GM12878 (cell line): ENCODE measurements around the gene GPC2. TPM values are rescaled to one million over a fixed set of nuclear protein-coding genes. Genes with fewer than 3 reads are reported as not detected.

ENCODE experiments used
- BMI1 ChIP-seq: fragments of 450-650 bp; IDR thresholded peaks from 2 replicates; pipeline ENCODE4 v1.6.1; 2016; ENCODE audit warnings: mild to moderate bottlenecking, moderate library complexity, borderline replicate concordance
- CHD1 ChIP-seq: IDR thresholded peaks from 2 replicates; pipeline ENCODE4 v1.6.1; 2012; ENCODE audit warnings: low read depth, low read length, improper control_type of control experiment
- EGR1 ChIP-seq, 2 experiments: IDR thresholded peaks; 1 replicate in 1 of 2; 2 replicates in 1 of 2; pipeline ENCODE4 v1.6.1; 2011 to 2012; ENCODE audit warnings: low read depth in 2 of 2, low read length in 2 of 2, borderline replicate concordance in 1 of 2, mild to moderate bottlenecking in 1 of 2, moderate library complexity in 1 of 2
- FOS ChIP-seq: IDR thresholded peaks from 3 replicates; pipeline ENCODE4 v1.6.1; 2011; ENCODE audit warnings: borderline replicate concordance; ENCODE audit not compliant: insufficient read length; ENCODE audit errors: extremely low read depth
- HDAC2 ChIP-seq: fragments of 200-600 bp; sonication (generic); IDR thresholded peaks from 2 replicates; pipeline ENCODE4 v1.6.1; 2017
- HDAC6 ChIP-seq: fragments of 200-600 bp; sonication (generic); IDR thresholded peaks from one replicate; pipeline ENCODE4 v1.8.0; 2017; ENCODE audit warnings: antibody characterized with exemption; ENCODE audit not compliant: unreplicated experiment
- IKZF1 ChIP-seq: fragments of 450-650 bp; conservative IDR thresholded peaks from 2 replicates; pipeline ENCODE4 v1.6.1; 2017; ENCODE audit warnings: antibody characterized with exemption, mild to moderate bottlenecking
- MXI1 ChIP-seq: fragments of 150-350 bp; IDR thresholded peaks from 2 replicates; pipeline ENCODE4 v1.6.1; 2011; ENCODE audit warnings: low read depth, mild to moderate bottlenecking, inconsistent platforms, low read length, improper control_type of control experiment
- MYC ChIP-seq: IDR thresholded peaks from 2 replicates; pipeline ENCODE4 v1.6.1; 2011; ENCODE audit warnings: mild to moderate bottlenecking, low read length, moderate library complexity, inconsistent platforms; ENCODE audit not compliant: insufficient read depth, insufficient replicate concordance, insufficient read length, severe bottlenecking
- NR2C2 ChIP-seq: IDR thresholded peaks from 2 replicates; pipeline ENCODE4 v1.6.1; 2011; ENCODE audit warnings: borderline replicate concordance, low read depth; ENCODE audit not compliant: control insufficient read depth, insufficient read length
- NRF1 ChIP-seq: conservative IDR thresholded peaks from 2 replicates; pipeline ENCODE4 v1.6.1; 2011; ENCODE audit warnings: mild to moderate bottlenecking, low read depth, low read length, improper control_type of control experiment
- POLR2AphosphoS5 ChIP-seq: IDR thresholded peaks from 2 replicates; pipeline ENCODE4 v1.6.1; 2011; ENCODE audit warnings: mild to moderate bottlenecking, low read length, inconsistent platforms
- SUPT20H ChIP-seq: IDR thresholded peaks from 2 replicates; pipeline ENCODE4 v1.6.1; 2011; ENCODE audit warnings: low read depth, mild to moderate bottlenecking, low read length, moderate library complexity, borderline replicate concordance; ENCODE audit not compliant: control insufficient read depth
- ZNF384 ChIP-seq: IDR thresholded peaks from 2 replicates; pipeline ENCODE4 v1.6.1; 2012; ENCODE audit warnings: low read depth, mild to moderate bottlenecking, low read length, improper control_type of control experiment, borderline replicate concordance
- polyA plus RNA-seq, 11 experiments: library from polyadenylated mRNA; depleted of rRNA in 4 of 11; unstranded in 6 of 11; stranded (reverse) in 5 of 11; fragments of >200 nt; fragmentation: Nextera tagmentation in 4 of 11; fragmentation: Illumina TruSeq in 1 of 11; extraction: Ambion mirVana in 4 of 11; extraction: Trizol in 1 of 11; gene quantifications; 1 replicate in 1 of 11; 2 replicates in 10 of 11; pipeline versions ENCODE4 v1.2.1 to v1.2.3, GENCODE V29; 2011 to 2016; ENCODE audit warnings: inconsistent platforms in 2 of 11, missing spikeins in 2 of 11, low read depth in 1 of 11
- total RNA-seq, 4 experiments: library from RNA; depleted of rRNA in 3 of 4; stranded (reverse); fragments of >200 nt in 3 of 4; fragmentation: Illumina TruSeq in 1 of 4; extraction: Trizol in 1 of 4; gene quantifications; 2 replicates each; pipeline versions ENCODE4 v1.2.1 to v1.2.3, GENCODE V29; 2013 to 2021
- TF ChIP-seq, protein P1 (sequence below): fragments of 450-650 bp; IDR thresholded peaks from 2 replicates; pipeline ENCODE4 v1.6.1; 2017; ENCODE audit warnings: mild to moderate bottlenecking, moderate library complexity
- TF ChIP-seq, protein P2 (sequence below): IDR thresholded peaks from 2 replicates; pipeline ENCODE4 v1.6.1; 2012; ENCODE audit warnings: low read depth, low read length, improper control_type of control experiment
- TF ChIP-seq, protein P3 (sequence below): fragments of 450-650 bp; formaldehyde crosslinking; IDR thresholded peaks from 2 replicates; pipeline ENCODE4 v1.4.0; 2020; ENCODE audit warnings: mild to moderate bottlenecking, moderate library complexity
- TF ChIP-seq, protein P4 (sequence below): fragments of 450-650 bp; IDR thresholded peaks from 2 replicates; pipeline ENCODE4 v1.6.1; 2016; ENCODE audit warnings: mild to moderate bottlenecking
- TF ChIP-seq, protein P5 (sequence below): fragments of 450-650 bp; IDR thresholded peaks from 2 replicates; pipeline ENCODE4 v1.6.1; 2014; ENCODE audit warnings: mild to moderate bottlenecking

The GPC2 gene
- total and polyA plus RNA-seq, 10 of the 15 experiments (the other 5 are each of a cell fraction or from before 2014, with no cell fraction given), result 0.19 to 6.3 (median 0.77) TPM

DNA sequence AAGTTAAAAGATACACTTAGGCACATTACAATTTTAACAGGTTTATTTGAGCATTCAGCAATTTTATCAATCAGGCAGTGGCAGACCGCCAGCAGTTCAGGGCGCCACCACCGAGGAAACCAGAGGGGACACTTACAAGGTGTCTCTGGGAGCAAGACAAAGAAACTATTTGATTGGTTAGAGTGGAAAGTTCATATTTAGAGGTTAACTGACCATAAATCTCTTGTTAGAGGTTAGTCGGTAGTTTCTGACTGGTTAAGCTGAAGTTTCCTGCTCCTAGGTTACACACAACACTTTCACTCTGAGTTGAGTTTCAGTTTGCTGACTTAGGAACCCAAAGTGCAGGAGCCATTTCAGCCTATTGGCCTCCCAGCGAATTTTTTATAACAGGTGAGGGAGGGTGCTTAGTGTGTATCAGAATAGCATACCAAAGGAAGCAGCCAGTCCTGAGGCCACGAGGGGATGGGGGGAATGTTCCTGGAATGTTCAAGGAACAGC lies 31.8 kb upstream of the GPC2 start (continued):
- TF ChIP-seq EGR1 (IDR thresholded peaks at IDR 0.05; ENCODE audit: borderline replicate concordance in 1 of 2, low read depth in 2 of 2, low read length in 2 of 2) (no peak), NRF1 (no peak), POLR2AphosphoS5 (no peak), FOS (no peak), MYC (no peak), HDAC6 (no peak), CHD1 (no peak), SUPT20H (no peak), ZNF384 (peak; percentile 96), BMI1 (no peak), HDAC2 (no peak), IKZF1 (peak; percentile 62), MXI1 (no peak), NR2C2 (no peak)
- TF ChIP-seq, protein P1, sequence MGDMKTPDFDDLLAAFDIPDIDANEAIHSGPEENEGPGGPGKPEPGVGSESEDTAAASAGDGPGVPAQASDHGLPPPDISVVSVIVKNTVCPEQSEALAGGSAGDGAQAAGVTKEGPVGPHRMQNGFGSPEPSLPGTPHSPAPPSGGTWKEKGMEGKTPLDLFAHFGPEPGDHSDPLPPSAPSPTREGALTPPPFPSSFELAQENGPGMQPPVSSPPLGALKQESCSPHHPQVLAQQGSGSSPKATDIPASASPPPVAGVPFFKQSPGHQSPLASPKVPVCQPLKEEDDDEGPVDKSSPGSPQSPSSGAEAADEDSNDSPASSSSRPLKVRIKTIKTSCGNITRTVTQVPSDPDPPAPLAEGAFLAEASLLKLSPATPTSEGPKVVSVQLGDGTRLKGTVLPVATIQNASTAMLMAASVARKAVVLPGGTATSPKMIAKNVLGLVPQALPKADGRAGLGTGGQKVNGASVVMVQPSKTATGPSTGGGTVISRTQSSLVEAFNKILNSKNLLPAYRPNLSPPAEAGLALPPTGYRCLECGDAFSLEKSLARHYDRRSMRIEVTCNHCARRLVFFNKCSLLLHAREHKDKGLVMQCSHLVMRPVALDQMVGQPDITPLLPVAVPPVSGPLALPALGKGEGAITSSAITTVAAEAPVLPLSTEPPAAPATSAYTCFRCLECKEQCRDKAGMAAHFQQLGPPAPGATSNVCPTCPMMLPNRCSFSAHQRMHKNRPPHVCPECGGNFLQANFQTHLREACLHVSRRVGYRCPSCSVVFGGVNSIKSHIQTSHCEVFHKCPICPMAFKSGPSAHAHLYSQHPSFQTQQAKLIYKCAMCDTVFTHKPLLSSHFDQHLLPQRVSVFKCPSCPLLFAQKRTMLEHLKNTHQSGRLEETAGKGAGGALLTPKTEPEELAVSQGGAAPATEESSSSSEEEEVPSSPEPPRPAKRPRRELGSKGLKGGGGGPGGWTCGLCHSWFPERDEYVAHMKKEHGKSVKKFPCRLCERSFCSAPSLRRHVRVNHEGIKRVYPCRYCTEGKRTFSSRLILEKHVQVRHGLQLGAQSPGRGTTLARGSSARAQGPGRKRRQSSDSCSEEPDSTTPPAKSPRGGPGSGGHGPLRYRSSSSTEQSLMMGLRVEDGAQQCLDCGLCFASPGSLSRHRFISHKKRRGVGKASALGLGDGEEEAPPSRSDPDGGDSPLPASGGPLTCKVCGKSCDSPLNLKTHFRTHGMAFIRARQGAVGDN, result peak; percentile 84
- TF ChIP-seq, protein P2, sequence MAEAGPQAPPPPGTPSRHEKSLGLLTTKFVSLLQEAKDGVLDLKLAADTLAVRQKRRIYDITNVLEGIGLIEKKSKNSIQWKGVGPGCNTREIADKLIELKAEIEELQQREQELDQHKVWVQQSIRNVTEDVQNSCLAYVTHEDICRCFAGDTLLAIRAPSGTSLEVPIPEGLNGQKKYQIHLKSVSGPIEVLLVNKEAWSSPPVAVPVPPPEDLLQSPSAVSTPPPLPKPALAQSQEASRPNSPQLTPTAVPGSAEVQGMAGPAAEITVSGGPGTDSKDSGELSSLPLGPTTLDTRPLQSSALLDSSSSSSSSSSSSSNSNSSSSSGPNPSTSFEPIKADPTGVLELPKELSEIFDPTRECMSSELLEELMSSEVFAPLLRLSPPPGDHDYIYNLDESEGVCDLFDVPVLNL, result no peak
- TF ChIP-seq, protein P3, sequence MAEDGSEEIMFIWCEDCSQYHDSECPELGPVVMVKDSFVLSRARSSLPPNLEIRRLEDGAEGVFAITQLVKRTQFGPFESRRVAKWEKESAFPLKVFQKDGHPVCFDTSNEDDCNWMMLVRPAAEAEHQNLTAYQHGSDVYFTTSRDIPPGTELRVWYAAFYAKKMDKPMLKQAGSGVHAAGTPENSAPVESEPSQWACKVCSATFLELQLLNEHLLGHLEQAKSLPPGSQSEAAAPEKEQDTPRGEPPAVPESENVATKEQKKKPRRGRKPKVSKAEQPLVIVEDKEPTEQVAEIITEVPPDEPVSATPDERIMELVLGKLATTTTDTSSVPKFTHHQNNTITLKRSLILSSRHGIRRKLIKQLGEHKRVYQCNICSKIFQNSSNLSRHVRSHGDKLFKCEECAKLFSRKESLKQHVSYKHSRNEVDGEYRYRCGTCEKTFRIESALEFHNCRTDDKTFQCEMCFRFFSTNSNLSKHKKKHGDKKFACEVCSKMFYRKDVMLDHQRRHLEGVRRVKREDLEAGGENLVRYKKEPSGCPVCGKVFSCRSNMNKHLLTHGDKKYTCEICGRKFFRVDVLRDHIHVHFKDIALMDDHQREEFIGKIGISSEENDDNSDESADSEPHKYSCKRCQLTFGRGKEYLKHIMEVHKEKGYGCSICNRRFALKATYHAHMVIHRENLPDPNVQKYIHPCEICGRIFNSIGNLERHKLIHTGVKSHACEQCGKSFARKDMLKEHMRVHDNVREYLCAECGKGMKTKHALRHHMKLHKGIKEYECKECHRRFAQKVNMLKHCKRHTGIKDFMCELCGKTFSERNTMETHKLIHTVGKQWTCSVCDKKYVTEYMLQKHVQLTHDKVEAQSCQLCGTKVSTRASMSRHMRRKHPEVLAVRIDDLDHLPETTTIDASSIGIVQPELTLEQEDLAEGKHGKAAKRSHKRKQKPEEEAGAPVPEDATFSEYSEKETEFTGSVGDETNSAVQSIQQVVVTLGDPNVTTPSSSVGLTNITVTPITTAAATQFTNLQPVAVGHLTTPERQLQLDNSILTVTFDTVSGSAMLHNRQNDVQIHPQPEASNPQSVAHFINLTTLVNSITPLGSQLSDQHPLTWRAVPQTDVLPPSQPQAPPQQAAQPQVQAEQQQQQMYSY (CRISPR knock-in tag), result no peak
- TF ChIP-seq, protein P4, sequence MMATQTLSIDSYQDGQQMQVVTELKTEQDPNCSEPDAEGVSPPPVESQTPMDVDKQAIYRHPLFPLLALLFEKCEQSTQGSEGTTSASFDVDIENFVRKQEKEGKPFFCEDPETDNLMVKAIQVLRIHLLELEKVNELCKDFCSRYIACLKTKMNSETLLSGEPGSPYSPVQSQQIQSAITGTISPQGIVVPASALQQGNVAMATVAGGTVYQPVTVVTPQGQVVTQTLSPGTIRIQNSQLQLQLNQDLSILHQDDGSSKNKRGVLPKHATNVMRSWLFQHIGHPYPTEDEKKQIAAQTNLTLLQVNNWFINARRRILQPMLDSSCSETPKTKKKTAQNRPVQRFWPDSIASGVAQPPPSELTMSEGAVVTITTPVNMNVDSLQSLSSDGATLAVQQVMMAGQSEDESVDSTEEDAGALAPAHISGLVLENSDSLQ, result peak; percentile 73; the same call in 1 of the 2 replicates
- TF ChIP-seq, protein P5, sequence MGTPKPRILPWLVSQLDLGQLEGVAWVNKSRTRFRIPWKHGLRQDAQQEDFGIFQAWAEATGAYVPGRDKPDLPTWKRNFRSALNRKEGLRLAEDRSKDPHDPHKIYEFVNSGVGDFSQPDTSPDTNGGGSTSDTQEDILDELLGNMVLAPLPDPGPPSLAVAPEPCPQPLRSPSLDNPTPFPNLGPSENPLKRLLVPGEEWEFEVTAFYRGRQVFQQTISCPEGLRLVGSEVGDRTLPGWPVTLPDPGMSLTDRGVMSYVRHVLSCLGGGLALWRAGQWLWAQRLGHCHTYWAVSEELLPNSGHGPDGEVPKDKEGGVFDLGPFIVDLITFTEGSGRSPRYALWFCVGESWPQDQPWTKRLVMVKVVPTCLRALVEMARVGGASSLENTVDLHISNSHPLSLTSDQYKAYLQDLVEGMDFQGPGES, result no peak
